Putamen (tissue), 1 donor: ENCODE measurements around the gene ATP5PO.
"Not testable (repeated sequence)": the region's sequence is repeated elsewhere in the genome, so short reads cannot be mapped to it uniquely, and the experiment has no call there.

ENCODE experiments used
- DNase-seq: peaks from one replicate; pipeline ENCODE4 v3.0.0-alpha.2; 2016; ENCODE audit warnings: low spot score

Gene ATP5PO

DNA sequence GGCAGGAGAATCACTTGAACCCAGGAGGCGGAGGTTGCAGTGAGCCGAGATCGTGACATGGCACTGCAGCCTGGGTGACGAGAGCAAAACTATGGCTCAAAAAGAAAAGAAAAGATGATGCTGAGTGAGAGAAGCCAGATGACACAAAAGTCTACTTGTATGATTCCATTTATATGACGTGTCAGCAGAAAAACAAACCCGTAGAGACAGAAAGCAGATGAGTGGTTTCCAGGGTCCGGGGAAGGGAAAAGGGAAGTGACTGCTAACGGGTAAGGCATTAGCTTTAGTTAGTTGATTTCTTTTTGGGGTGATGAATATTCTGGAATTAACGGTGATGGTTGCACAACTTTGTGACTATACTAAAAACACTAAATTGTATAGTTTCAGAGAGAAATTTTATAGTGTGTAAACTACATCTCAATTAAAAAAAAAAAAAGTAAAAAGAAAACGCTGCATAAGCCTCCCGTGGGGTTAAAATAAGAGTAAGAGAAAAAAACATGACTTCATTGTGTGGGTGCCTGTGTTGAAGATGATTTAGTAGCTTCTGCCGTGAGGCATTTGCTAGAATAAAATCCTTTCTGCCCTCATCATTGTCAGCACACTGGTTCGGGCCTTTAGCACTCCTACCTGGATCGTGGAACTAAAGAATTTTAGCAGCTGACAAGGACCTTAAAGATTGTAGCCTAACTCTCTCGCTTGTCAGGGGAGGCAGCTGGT, 24.7 kb upstream of the ATP5PO start:
- no peak for DNase-seq

DNA sequence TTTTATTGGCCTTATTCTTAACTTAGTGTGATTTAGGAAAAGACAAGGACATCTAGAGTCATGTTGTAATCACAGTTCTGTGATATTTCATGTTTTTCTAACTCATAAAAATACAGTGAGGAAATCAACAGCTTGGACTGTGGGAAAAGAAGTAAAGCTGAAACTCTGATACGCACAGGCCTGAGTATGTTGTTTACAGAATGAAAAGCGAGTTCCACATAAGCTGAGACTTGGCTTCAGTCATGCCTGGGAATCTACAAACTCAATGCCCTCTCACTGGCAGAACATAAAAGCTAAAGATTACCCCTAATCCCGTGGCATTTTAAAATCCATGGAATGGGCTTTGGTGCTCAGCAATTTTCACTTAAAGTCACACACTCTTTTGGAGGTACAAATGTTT, 23.6 kb upstream of the ATP5PO start:
- DNase-seq, result no peak

DNA sequence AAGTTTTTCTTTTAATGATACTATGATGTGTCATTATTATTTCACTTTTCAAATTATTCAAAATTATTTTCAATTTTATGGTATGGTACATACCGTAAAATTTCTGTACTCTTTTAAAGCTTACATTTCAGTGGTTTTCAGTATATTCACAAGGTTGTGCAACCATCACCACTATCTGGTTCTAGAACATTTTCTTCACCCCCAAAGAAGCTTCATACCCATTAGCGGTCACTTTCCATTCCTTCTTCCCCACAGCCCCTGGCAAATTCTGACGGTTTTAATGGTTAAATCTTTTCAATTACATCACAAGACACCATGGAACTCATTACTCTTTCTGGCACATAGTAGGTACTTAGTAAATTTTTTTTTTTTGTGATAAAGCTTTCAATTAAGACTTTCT, 22.8 kb upstream of the ATP5PO start:
- DNase-seq, result no peak

DNA sequence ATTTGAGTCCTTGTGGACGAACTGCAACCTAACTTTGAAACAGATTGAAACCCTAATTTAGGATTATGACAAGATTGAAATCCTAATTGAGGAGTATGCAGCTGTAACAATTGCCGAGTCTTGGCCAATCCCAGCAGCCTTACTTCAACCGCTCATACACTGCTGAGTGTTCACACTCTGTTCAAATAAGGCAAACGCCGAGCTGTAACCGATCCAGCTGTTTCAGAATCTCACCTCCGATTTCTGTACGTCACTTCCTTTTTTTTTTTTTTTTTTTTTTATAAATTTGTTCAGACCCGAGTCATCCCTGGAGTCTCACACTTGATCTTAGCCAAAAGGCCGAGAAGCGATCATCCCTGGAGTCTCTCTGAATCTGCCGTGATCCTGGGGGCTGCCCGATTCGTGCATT, 22.3 kb upstream of the ATP5PO start:
- no peak for DNase-seq

DNA sequence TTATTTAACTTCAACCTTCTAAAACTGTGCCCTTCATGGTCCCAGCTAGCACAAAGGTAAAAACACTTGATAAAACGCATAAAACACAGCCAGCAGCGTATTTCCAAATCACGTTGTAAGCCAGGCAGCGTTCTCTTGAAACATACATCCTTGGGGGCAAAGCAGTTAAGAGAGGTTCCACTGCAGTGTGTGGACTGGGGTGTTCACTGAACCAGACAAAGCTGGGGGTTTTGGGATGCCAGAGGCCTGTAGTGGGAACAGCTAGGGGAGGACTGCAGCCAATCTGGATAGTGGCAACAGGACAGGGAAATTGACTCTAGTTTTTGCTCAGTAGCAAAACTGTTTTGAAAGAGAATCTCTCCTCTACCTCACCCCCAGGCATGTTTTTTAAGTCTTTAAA, 21.5 kb upstream of the ATP5PO start:
- DNase-seq, result no peak

DNA sequence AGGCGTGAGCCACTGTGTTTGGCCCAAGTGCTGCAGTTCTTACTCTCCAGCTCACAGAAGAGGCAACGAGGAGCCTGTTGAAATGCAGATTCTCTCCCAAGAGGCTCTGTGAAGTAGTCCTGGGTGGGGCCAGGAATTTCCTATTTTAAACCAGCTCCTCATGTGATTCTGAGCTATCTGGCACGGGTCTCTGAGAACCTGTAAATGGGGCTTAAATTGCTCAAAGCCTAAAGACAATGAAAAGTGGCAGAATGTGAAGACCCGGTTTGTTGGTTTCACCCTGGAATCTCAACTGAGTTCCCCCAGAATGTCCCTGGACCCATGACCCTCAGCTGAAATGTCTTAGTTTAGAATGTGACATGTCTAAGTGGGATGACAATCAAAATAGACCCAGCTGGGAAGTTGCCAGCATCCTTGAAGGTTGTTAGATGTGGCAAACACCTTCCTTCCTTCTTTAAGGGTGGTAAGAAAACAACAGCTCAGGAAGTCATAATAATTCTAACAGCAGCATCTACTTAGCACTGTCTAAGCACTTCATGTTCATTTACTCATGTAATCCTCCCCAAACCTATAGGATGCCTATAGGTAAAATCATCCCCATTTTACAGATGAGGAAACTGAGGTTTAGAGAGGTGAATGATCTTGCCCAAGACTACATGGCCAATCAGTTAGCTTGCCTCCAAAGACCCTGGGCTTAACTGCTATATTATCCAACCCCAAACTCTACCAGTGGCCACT, 20.9 kb upstream of the ATP5PO start:
- DNase-seq, result no peak

DNA sequence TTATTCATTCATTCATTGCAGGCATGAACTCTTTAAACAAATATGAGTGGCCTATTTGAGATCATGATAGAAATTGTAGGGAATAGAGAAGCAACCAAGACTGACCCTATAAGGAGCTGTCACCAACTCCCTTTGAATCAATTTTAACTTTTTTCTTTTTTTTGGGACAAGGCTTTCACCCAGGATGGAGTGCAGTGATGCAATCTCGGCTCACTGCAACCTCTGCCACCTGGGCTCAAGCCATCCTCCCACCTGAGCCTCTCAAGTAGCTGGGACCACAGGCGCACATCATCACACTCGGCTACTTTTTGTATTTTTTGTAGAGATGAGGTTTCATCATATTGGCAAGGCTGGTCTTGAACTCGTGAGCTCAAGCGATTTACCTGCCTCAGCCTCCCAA, 17.1 kb upstream of the ATP5PO start:
- no peak for DNase-seq

DNA sequence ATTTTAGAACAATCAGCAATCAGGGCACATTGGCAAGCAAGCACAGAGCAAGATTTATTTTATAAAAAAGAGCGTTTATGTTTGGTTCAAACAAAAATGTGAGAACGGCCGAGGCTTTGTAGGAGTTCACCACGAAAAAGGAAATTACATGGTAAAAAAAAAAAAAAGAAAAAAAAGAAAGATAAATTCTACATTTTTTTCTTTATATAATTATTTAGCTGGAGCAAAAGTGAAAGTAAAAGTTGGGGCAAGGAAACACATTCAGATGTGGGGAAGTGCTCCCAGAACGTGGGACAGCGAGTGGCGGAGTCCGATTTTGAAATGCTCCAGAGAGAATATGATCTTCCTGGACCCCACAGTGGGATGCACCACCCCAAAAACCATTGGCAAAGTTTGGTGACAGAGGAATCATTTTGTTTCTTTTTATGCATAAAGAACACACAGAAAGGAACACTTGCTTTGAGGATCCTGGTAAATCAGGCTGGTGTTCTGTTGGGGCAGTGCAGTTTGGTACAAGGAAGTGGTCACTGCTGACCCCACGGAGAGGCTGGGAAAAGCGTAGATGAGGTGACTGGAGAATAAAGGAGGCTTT, 16.3 kb upstream of the ATP5PO start:
- DNase-seq, result no peak

DNA sequence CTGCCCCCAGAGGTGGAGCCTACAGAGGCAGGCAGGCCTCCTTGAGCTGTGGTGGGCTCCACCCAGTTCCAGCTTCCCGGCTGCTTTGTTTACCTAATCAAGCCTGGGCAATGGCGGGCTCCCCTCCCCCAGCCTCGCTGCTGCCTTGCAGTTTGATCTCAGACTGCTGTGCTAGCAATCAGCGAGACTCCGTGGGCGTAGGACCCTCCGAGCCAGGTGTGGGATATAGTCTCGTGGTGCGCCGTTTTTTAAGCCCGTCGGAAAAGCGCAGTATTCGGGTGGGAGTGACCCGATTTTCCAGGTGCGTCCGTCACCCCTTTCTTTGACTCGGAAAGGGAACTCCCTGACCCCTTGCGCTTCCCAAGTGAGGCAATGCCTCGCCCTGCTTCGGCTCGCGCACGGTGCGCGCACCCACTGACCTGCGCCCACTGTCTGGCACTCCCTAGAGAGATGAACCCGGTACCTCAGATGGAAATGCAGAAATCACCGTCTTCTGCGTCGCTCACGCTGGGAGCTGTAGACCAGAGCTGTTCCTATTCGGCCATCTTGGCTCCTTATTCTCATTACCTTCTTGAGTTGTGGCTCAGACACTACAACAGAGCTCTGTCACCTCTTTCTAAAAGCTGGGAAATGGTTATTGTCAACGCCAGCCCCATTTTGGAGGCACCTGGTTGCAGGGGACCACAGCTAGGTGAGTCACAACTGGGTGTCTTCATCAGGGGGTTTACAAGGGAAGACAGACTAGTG, 15.6 kb upstream of the ATP5PO start:
- not testable (repeated sequence) for DNase-seq

DNA sequence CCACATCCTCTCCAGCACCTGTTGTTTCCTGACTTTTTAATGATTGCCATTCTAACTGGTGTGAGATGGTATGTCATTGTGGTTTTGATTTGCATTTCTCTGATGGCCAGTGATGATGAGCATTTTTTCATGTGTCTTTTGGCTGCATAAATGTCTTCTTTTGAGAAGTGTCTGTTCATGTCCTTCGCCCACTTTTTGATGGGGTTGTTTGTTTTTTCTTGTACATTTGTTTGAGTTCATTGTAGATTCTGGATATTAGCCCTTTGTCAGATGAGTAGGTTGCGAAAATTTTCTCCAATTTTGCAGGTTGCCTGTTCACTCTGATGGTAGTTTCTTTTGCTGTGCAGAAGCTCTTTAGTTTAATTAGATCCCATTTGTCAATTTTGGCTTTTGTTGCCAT, 10.6 kb upstream of the ATP5PO start:
- not testable (repeated sequence) for DNase-seq

DNA sequence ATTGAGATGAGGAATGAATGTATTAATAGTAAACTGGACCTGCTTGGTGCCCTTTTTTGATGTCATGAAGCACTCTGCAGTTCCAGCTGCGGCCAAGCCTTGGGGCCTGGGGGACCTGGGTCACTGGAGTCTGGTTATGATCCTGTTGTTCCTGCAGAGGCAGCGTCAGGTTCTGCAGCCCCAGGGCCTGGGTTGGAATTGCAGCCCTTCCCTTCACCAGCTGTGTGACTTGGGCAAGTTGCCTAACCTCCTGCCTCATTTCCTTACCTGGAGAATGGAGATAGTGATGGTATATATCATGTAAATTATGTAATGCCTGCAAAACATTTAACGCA, 9.1 kb upstream of the ATP5PO start:
- no peak for DNase-seq

DNA sequence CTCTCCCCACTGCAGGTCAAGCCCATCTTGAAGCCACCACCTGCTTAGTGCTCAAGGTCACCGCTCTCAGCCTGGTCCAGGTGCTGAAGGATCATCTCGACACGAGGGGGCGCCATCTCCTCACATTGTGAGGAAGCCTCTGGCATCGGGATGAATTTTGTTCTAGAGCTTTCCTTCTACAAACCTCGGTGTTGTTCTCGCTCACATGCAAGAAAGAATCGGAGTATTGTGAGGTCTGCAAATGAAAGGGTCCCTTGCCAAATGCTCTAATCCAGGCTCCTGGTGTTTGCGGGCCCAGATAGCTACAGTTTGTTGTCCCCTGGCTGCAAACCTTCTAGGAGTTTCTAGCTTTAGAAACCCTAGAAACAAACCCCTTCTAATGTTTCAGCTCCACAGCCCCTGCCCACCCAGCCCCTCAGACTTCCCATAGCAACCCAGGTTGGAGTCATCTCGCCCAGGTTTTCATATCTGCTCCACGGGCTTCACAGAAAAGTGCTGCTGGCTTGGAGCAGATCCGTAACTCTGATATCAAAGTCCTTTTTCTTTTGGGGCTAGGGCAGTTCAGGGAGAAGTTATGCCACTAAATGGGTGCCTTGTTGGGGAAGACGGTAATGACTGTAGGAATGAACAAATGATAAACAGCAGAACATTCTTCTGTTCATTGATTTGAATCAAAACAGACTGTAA, 8.6 kb upstream of the ATP5PO start:
- DNase-seq, result peak; percentile 86

DNA sequence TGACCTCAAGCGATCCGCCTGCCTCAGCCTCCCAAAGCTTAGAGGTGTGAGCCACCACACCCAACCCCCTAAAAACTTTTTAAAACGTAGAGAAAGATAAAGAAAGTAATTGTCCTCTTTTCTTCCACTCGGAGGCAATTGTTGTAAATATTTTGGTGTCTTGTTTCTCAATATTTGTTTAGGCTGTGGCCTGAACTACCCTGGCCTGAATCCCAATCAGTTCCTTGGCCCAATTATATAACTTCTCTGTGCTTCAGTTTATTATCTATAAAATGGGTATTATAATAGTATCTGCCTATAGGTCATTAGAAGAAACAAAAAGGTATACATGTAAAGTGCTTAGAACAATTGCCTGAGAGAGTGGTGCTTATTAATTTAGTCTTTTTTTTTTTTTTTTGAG, 1.8 kb upstream of the ATP5PO start:
- no peak for DNase-seq

DNA sequence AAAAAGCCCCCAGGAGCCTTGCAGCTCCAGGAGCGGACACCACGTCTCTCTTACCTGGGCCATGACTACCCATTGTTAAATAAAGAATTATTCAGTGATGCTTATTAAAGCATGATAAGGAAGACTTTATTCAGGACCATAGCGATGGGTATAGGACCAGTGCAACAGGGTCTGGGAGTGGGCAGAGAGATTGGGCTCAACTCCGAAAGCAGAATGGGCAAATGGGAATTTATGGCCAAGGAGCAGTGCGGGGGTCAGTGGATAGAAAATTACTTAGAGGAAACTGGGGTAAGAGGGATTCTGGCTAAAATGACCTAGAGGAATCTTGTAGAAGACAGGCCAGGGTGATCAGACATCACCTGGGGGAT, 580 bp upstream of the ATP5PO start:
- DNase-seq, result no peak

DNA sequence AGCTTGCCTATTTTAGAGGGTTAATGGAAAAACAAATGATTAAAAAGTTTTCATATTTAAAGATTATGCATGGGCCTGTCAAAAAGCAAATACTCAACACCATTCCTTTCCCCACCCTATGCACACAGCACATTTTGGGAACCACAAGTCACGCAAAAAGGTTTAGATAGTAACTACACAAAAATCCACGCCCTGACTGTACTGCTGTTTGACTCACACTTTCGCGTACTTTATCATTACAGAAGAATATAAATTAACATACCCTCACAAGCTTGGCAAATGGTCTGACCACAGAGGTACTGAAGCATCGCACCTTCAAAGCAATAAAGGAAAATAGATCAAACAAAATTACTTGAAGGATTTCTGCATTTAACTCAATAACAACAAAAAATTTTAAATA, 1.4 kb downstream of the ATP5PO start:
- no peak for DNase-seq

DNA sequence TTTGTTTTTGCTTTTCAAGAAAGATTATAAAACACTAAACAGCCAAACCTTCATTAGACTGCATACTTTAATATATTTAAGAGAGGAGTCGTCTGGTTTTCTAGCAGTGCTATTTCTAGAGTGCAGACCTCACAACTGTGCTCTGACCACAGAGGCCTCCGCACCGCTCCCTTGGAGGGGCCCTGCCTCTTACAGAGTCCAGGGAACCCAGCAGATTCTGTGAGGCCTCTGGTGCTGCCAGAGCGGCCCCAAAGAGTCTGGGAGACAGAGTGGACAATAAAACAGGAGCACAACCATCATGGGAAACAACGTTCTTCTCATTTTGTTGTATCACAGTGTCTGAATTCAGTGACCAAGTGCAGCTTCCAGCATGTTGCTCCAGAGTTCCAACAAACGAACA, 5.8 kb downstream of the ATP5PO start:
- DNase-seq, result no peak

DNA sequence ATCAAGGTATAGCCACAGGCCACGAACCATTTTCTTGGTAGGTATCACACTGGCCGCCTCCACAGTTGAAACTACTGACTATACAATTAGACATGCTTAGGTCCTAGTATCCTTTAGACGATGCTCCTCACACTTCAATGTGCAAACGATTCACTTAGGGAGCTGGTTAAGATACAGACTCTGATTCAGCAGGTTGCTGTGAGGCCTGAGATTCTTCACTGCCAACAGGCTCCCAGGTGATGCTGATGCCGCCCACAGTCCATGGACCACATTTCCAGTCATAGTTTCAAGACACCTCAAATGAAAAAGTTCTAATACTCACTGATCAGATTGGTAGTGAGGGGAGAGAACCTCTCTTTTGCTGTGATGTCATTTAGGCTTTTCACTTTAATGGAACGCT, 6.8 kb downstream of the ATP5PO start:
- DNase-seq, result no peak

DNA sequence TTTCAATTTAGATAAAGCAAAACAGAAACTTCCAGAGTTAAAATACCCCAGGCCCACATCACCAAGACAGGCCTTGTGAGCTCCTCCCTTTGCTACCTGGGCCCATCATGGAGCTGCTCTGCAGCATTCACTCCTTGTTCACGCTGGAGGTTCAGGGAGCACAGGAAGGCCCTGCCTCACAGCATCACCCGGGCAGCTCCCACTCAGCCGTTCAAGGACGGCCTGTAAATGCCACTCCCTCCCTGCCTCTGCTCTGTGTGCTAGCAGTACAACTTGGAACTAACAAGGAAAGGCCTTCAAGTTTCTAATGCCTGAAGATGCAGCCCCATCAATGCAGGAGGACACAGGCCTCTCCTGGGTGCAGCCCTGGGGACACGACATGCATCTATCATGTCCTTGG, 11.6 kb downstream of the ATP5PO start:
- DNase-seq, result no peak

DNA sequence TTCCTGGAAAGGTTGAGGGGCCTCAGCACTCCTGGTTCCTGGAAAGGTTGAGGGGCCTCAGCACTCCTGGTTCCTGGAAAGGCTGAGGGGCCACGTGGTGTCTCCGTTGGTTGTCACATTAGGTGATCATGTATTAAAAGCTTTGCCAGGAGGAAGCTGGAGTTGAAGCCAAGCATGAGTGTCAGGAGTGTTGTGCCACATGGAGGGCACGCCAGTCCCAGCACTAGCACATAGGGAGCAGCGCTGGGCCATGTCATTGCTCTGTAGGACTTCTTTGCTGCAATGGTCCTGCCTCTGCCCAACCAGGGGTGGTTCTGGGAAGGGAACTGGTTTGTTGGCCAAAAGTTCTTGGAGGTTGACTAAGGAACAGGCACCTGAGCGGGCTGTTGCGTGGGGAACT, 13.3 kb downstream of the ATP5PO start:
- DNase-seq, result no peak

DNA sequence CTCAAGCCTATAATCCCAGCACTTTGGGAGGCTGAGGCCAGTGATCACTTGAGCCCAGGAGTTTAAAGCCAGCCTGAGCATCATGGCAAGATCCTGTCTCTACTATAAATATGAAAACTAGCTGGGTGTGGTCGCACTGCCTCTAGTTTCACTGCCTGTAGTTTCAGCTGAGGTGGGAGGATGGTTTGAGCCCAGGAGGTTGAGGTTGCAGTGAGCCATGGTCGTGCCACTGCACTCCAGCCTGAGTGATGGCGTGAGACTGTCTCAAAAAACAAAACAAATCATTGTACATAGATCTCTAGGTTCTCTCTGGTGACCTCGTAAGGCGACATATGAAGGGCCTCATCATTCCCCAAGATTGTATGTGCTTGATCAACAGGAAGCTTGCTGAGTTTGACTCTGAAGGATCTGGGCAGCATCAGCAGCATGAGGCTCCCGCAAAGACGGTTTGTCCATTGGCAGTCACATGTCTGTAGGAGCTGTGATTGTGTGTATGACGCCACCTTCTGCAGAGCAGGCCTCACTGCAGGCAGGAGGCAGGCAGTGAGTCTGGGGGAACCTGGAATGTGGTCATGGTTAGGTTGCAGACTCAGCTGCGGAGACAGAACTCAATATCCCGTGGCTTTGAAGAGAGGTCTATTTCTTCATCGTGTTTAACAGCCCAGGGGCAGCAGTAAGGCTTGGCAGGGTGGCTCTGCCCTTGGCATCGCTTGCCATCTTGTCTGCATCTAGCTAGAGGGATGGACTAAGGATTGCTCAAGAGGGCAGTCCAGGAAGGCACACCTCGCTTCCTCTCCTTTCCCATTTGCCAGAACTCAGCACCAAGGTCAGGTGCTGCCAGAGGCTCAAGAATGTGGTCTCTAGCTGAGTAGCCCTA, 14.0 kb downstream of the ATP5PO start:
- DNase-seq, result no peak

DNA sequence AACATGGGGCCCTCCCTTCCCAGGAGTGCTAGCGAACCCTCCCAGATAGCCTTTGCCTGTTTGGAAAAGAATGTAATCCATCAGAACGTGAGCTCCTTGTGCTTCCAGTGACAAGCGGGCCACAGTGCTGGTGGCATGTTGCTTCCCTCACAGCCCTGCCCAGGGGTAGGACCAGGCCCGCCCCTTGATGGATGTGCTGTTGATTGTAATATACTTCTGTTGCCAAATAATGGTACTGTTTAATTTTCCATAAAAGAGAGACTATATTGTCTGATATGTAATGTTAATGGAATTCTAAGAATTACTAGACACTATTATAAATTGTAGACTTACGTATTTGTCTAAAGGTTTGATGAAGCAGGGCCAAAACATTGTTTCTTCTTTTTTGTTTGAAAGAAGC, 16.4 kb downstream of the ATP5PO start:
- no peak for DNase-seq
